ENCODE measurements around the gene IRGC. TPM values are rescaled to one million over a fixed set of nuclear protein-coding genes. Genes with fewer than 3 reads are reported as not detected.

IRGC gene
- total and polyA plus RNA-seq, 2 of the 13 experiments (the other 11 are each of a cell fraction or from before 2014, with no cell fraction given), result not detected

GRCh38 chr19:43754253-43754502 is 38.3 kb downstream of the IRGC start (continued):
- TF ChIP-seq STAT6 (CRISPR knock-in tag; IDR thresholded peaks at IDR 0.05; ENCODE audit: borderline replicate concordance) (no peak), KLF13 (CRISPR knock-in tag; IDR thresholded peaks at IDR 0.05) (no peak), ISX (CRISPR knock-in tag; conservative IDR thresholded peaks at IDR 0.05) (no peak), KAT2B (IDR thresholded peaks at IDR 0.05; ENCODE audit: borderline replicate concordance, low read depth, low read length) (no peak), ZNF446 (CRISPR knock-in tag; IDR thresholded peaks at IDR 0.05) (0 out of 2 replicates have a peak, but pooled peaks have one; percentile 47), KLF11 (CRISPR knock-in tag; IDR thresholded peaks at IDR 0.05) (no peak), SKIL (CRISPR knock-in tag; IDR thresholded peaks at IDR 0.05; ENCODE audit: borderline replicate concordance) (no peak), KDM5B (CRISPR knock-in tag; IDR thresholded peaks at IDR 0.05; ENCODE audit: borderline replicate concordance) (no peak), CBFB (CRISPR knock-in tag; IDR thresholded peaks at IDR 0.05) (no peak), TBL1XR1 (IDR thresholded peaks at IDR 0.05; ENCODE audit: borderline replicate concordance, low read length, partially characterized antibody) (no peak), E2F5 (CRISPR knock-in tag; conservative IDR thresholded peaks at IDR 0.05) (no peak), MED1 (CRISPR knock-in tag; IDR thresholded peaks at IDR 0.05) (no peak), ZNF761 (CRISPR knock-in tag; conservative IDR thresholded peaks at IDR 0.05) (0 out of 2 replicates have a peak, but pooled peaks have one; percentile 12)

Measured in HepG2 (cell line).